Measurements from ENCODE around the gene DEGS2. TPM values are rescaled to one million over a fixed set of nuclear protein-coding genes. Genes with fewer than 3 reads are reported as not detected.

Gene DEGS2
- total and polyA plus RNA-seq, 2 experiments from 2014 or later: 0.63 to 2.2 TPM

DNA sequence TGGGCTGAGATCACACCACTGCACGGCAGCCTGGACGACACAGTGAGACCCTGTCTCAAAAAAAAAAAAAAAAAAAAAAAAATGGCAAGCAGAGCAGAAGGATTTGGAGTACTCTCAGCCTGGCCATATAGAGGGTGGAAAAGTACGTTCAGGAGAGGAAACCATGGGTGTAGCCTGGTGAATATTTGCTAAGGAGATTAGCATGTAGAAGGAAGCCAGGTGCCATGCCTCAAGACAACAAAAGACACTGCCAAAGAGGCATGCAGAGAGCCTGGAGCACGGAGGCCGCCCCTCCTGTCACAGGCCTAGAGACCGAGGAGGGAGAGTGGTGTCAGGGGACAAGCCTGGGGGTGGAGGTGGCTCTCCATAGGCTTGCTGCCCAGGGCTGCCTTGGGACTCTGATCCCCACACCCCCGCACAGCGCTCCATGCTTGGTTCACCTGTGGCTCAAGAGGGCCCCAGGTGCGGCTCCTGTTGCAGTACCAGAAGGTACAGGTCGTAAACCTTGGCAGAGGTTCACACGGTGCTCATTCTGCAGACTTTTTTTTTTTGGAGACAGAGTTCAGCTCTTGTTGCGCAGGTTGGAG, 27.9 kb upstream of the DEGS2 start:
- Mint-ChIP-seq H3K4me3 (no peak overlapping the region), H3K9me3 (peaks cover 6% of the 10 kb centered on the region; the same call in 1 of the 3 replicates), H3K4me1 (peaks cover 2% of the 10 kb centered on the region; the same call in 1 of the 3 replicates), H3K27me3 (ENCODE audit: insufficient read depth, low read depth, poor library complexity) (peaks cover 6% of the 10 kb centered on the region), H3K27ac (no peak overlapping the region), H3K36me3 (ENCODE audit: low read depth) (no peaks in the 10 kb centered on the region)
- Histone ChIP-seq H3K9me2 (ENCODE audit: insufficient read depth) (no peaks in the 10 kb centered on the region), H3K27me3 (ENCODE audit: insufficient read depth) (no peaks in the 10 kb centered on the region), H4K20me1 (replicated peaks; ENCODE audit: insufficient read depth) (no peaks in the 10 kb centered on the region; the same call in 1 of the 2 replicates), H2AFZ (no peak overlapping the region), H3F3A (replicated peaks; ENCODE audit: low read depth) (peaks cover 2% of the 10 kb centered on the region; the same call in 1 of the 2 replicates), H3K79me2 (replicated peaks; ENCODE audit: insufficient read depth) (no peaks in the 10 kb centered on the region), H3K4me2 (no peak overlapping the region), H3K4me3 (no peak overlapping the region), H3K36me3 (ENCODE audit: insufficient read depth) (no peaks in the 10 kb centered on the region), H3K27ac (ENCODE audit: low read depth) (no peak overlapping the region), H3K4me1 (ENCODE audit: insufficient read depth) (peaks cover 4% of the 10 kb centered on the region; the same call in 1 of the 2 replicates)
- TF ChIP-seq EZH2phosphoT487 (IDR thresholded peaks at IDR 0.05; ENCODE audit: unreplicated experiment) (no peak), NANOG (IDR thresholded peaks at IDR 0.05; ENCODE audit: borderline replicate concordance) (no peak), CREB1 (CRISPR knock-in tag; IDR thresholded peaks at IDR 0.05; ENCODE audit: low read depth) (no peak), ZNF331 (CRISPR knock-in tag; IDR thresholded peaks at IDR 0.05; ENCODE audit: low read depth) (no peak), ZNF114 (CRISPR knock-in tag; IDR thresholded peaks at IDR 0.05) (no peak), STAT1 (IDR thresholded peaks at IDR 0.05; ENCODE audit: unreplicated experiment) (no peak), POLR2AphosphoS5 (IDR thresholded peaks at IDR 0.05; ENCODE audit: low read depth) (no peak), JUNB (IDR thresholded peaks at IDR 0.05; ENCODE audit: unreplicated experiment) (no peak), REST (IDR thresholded peaks at IDR 0.05; ENCODE audit: unreplicated experiment) (no peak), EZH2 (IDR thresholded peaks at IDR 0.05; ENCODE audit: low read depth, unreplicated experiment) (no peak)
- TF ChIP-seq, protein P1, sequence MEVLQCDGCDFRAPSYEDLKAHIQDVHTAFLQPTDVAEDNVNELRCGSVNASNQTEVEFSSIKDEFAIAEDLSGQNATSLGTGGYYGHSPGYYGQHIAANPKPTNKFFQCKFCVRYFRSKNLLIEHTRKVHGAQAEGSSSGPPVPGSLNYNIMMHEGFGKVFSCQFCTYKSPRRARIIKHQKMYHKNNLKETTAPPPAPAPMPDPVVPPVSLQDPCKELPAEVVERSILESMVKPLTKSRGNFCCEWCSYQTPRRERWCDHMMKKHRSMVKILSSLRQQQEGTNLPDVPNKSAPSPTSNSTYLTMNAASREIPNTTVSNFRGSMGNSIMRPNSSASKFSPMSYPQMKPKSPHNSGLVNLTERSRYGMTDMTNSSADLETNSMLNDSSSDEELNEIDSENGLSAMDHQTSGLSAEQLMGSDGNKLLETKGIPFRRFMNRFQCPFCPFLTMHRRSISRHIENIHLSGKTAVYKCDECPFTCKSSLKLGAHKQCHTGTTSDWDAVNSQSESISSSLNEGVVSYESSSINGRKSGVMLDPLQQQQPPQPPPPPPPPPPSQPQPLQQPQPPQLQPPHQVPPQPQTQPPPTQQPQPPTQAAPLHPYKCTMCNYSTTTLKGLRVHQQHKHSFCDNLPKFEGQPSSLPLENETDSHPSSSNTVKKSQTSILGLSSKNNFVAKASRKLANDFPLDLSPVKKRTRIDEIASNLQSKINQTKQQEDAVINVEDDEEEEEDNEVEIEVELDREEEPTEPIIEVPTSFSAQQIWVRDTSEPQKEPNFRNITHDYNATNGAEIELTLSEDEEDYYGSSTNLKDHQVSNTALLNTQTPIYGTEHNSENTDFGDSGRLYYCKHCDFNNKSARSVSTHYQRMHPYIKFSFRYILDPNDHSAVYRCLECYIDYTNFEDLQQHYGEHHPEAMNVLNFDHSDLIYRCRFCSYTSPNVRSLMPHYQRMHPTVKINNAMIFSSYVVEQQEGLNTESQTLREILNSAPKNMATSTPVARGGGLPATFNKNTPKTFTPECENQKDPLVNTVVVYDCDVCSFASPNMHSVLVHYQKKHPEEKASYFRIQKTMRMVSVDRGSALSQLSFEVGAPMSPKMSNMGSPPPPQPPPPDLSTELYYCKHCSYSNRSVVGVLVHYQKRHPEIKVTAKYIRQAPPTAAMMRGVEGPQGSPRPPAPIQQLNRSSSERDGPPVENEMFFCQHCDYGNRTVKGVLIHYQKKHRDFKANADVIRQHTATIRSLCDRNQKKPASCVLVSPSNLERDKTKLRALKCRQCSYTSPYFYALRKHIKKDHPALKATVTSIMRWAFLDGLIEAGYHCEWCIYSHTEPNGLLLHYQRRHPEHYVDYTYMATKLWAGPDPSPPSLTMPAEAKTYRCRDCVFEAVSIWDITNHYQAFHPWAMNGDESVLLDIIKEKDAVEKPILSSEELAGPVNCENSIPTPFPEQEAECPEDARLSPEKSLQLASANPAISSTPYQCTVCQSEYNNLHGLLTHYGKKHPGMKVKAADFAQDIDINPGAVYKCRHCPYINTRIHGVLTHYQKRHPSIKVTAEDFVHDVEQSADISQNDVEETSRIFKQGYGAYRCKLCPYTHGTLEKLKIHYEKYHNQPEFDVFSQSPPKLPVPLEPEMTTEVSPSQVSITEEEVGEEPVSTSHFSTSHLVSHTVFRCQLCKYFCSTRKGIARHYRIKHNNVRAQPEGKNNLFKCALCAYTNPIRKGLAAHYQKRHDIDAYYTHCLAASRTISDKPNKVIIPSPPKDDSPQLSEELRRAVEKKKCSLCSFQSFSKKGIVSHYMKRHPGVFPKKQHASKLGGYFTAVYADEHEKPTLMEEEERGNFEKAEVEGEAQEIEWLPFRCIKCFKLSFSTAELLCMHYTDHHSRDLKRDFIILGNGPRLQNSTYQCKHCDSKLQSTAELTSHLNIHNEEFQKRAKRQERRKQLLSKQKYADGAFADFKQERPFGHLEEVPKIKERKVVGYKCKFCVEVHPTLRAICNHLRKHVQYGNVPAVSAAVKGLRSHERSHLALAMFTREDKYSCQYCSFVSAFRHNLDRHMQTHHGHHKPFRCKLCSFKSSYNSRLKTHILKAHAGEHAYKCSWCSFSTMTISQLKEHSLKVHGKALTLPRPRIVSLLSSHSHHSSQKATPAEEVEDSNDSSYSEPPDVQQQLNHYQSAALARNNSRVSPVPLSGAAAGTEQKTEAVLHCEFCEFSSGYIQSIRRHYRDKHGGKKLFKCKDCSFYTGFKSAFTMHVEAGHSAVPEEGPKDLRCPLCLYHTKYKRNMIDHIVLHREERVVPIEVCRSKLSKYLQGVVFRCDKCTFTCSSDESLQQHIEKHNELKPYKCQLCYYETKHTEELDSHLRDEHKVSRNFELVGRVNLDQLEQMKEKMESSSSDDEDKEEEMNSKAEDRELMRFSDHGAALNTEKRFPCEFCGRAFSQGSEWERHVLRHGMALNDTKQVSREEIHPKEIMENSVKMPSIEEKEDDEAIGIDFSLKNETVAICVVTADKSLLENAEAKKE (CRISPR knock-in tag; IDR thresholded peaks at IDR 0.05): no peak
- TF ChIP-seq, protein P2, sequence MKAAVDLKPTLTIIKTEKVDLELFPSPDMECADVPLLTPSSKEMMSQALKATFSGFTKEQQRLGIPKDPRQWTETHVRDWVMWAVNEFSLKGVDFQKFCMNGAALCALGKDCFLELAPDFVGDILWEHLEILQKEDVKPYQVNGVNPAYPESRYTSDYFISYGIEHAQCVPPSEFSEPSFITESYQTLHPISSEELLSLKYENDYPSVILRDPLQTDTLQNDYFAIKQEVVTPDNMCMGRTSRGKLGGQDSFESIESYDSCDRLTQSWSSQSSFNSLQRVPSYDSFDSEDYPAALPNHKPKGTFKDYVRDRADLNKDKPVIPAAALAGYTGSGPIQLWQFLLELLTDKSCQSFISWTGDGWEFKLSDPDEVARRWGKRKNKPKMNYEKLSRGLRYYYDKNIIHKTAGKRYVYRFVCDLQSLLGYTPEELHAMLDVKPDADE (IDR thresholded peaks at IDR 0.05): no peak
- TF ChIP-seq, protein P3, sequence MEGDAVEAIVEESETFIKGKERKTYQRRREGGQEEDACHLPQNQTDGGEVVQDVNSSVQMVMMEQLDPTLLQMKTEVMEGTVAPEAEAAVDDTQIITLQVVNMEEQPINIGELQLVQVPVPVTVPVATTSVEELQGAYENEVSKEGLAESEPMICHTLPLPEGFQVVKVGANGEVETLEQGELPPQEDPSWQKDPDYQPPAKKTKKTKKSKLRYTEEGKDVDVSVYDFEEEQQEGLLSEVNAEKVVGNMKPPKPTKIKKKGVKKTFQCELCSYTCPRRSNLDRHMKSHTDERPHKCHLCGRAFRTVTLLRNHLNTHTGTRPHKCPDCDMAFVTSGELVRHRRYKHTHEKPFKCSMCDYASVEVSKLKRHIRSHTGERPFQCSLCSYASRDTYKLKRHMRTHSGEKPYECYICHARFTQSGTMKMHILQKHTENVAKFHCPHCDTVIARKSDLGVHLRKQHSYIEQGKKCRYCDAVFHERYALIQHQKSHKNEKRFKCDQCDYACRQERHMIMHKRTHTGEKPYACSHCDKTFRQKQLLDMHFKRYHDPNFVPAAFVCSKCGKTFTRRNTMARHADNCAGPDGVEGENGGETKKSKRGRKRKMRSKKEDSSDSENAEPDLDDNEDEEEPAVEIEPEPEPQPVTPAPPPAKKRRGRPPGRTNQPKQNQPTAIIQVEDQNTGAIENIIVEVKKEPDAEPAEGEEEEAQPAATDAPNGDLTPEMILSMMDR (conservative IDR thresholded peaks at IDR 0.05; ENCODE audit: low read depth in 2 of 2): no peak
- ATAC-seq (0 out of 3 replicates have a peak, but pooled peaks have one; percentile 28), DNase-seq (ENCODE audit: low spot score) (no peak)
